Keratinocyte (primary cell): ENCODE results near the gene RANBP17. TPM values are rescaled to one million over a fixed set of nuclear protein-coding genes. Genes with fewer than 3 reads are reported as not detected.

Source experiments
- DNase-seq: peaks from one replicate; pipeline ENCODE4 v3.0.0-alpha.2; 2011; ENCODE audit warnings: low read depth, missing footprints, low spot score
- FAIRE-seq: peaks from 2 replicates; lab custom pipeline; 2011; peaks lifted over from hg19 to GRCh38; lab: Jason Lieb, UNC
- H2AFZ ChIP-seq: 2 replicates; pipeline ENCODE4 v1.6.0; 2012; ENCODE audit warnings: low read length, control low read depth, inconsistent platforms; ENCODE audit not compliant: control insufficient read depth
- H3K27ac ChIP-seq: 2 replicates; pipeline ENCODE4 v1.5.1; 2011; ENCODE audit warnings: low read length; ENCODE audit not compliant: control insufficient read depth, insufficient read depth
- H3K27me3 ChIP-seq: 3 replicates; pipeline ENCODE4 v1.6.0; 2011; ENCODE audit warnings: low read length; ENCODE audit not compliant: control insufficient read depth, insufficient read depth; ENCODE audit errors: extremely low read depth
- H3K36me3 ChIP-seq, 2 experiments: 2 replicates in 1 of 2; 3 replicates in 1 of 2; pipeline ENCODE4 v1.5.1; 2011; ENCODE audit warnings: low read length in 2 of 2, mild to moderate bottlenecking in 1 of 2; ENCODE audit not compliant: control insufficient read depth in 2 of 2, insufficient read depth in 2 of 2; ENCODE audit errors: extremely low read depth in 1 of 2
- H3K4me1 ChIP-seq: 3 replicates; pipeline ENCODE4 v1.5.1; 2011; ENCODE audit warnings: low read length; ENCODE audit not compliant: control insufficient read depth, insufficient read depth; ENCODE audit errors: extremely low read depth
- H3K4me2 ChIP-seq: 3 replicates; pipeline ENCODE4 v1.6.0; 2011; ENCODE audit warnings: low read depth, low read length; ENCODE audit not compliant: control insufficient read depth, insufficient read depth; ENCODE audit errors: extremely low read depth
- H3K4me3 ChIP-seq, 3 experiments: fragments of 200-600 bp in 1 of 3; sonication (generic) in 1 of 3; 2 replicates in 2 of 3; 3 replicates in 1 of 3; pipeline ENCODE4 v1.5.1; 2011 to 2016; ENCODE audit warnings: low read length in 3 of 3, mild to moderate bottlenecking in 3 of 3, control low read depth in 2 of 3, inconsistent platforms in 1 of 3, low read depth in 1 of 3, mixed read lengths in 1 of 3, mixed run types in 1 of 3, moderate library complexity in 1 of 3; ENCODE audit not compliant: control insufficient read depth in 2 of 3, insufficient read depth in 2 of 3; ENCODE audit errors: extremely low read depth in 1 of 3
- H3K79me2 ChIP-seq: 2 replicates; pipeline ENCODE4 v1.6.0; 2012; ENCODE audit warnings: low read length; ENCODE audit not compliant: control insufficient read depth, insufficient read depth
- H3K9ac ChIP-seq: 3 replicates; pipeline ENCODE4 v1.6.0; 2011; ENCODE audit warnings: low read length; ENCODE audit not compliant: control insufficient read depth, insufficient read depth; ENCODE audit errors: extremely low read depth
- H3K9me1 ChIP-seq: 3 replicates; pipeline ENCODE4 v1.6.0; 2011; ENCODE audit warnings: low read length; ENCODE audit not compliant: control insufficient read depth, insufficient read depth; ENCODE audit errors: extremely low read depth
- H3K9me3 ChIP-seq: 2 replicates; pipeline ENCODE4 v1.5.1; 2012; ENCODE audit warnings: low read depth, low read length; ENCODE audit not compliant: control insufficient read depth
- H4K20me1 ChIP-seq: 3 replicates; pipeline ENCODE4 v1.6.0; 2011; ENCODE audit warnings: low read length; ENCODE audit not compliant: control insufficient read depth, insufficient read depth; ENCODE audit errors: extremely low read depth
- CTCF ChIP-seq, 3 experiments: IDR thresholded peaks in 1 of 3; conservative IDR thresholded peaks in 1 of 3; optimal IDR thresholded peaks in 1 of 3; 2 replicates in 2 of 3; 3 replicates in 1 of 3; pipeline versions ENCODE3 to v1.5.1; 2011; ENCODE audit warnings: low read length in 3 of 3, mild to moderate bottlenecking in 3 of 3, moderate library complexity in 2 of 3, control low read depth in 1 of 3, inconsistent platforms in 1 of 3; ENCODE audit not compliant: insufficient read depth in 2 of 3; ENCODE audit errors: extremely low read depth in 1 of 3
- EZH2 ChIP-seq: IDR thresholded peaks from one replicate; pipeline ENCODE4 v1.6.1; 2012; ENCODE audit warnings: inconsistent platforms, mild to moderate bottlenecking, low read length, moderate library complexity
- dilution Hi-C: fragments of 300-500 bp; cut with MboI; formaldehyde crosslinking; loops from one replicate; pipeline ENCODE4 v1.7.0; 2020; ENCODE audit warnings: low sequenced_read_pairs; ENCODE audit not compliant: extremely low pct_ligation_motif_present
- polyA plus RNA-seq, 5 experiments: library from polyadenylated mRNA; depleted of rRNA in 3 of 5; stranded (reverse) in 3 of 5; stranded (forward) in 1 of 5; unstranded in 1 of 5; fragments of >200 nt; gene quantifications; 1 replicate in 1 of 5; 2 replicates in 3 of 5; 3 replicates in 1 of 5; pipeline versions ENCODE4 v1.2.1 to v1.2.3, GENCODE V29; 2011 to 2012; ENCODE audit warnings: missing spikeins in 2 of 5, low read depth in 1 of 5, low replicate concordance in 1 of 5

RANBP17 gene
- polyA plus RNA-seq, 1 donor (not counting 4 experiments of a cell fraction or from before 2014, with no cell fraction given), result 0.97 TPM

GRCh38 chr5:171102877-171103610 lies 241.2 kb downstream of the RANBP17 start:
- H3K9me3 ChIP-seq, result no peaks in the 10 kb centered on the region
- no peaks in the 10 kb centered on the region for H4K20me1 ChIP-seq
- no peak overlapping the region for H3K4me2 ChIP-seq
- no peak overlapping the region for H3K9ac ChIP-seq
- no peak overlapping the region for H3K27ac ChIP-seq
- no peak overlapping the region for H2AFZ ChIP-seq
- no peaks in the 10 kb centered on the region for H3K4me1 ChIP-seq
- H3K79me2 ChIP-seq, result no peaks in the 10 kb centered on the region
- H3K9me1 ChIP-seq, result no peaks in the 10 kb centered on the region
- DNase-seq (no peak), FAIRE-seq (no peak)
- TF ChIP-seq CTCF (optimal IDR thresholded peaks at IDR 0.05 in 1 of 3, IDR thresholded peaks at IDR 0.05 in 1 of 3, conservative IDR thresholded peaks at IDR 0.05 in 1 of 3; ENCODE audit: extremely low read depth in 1 of 3, insufficient read depth in 2 of 3, low read length in 3 of 3), result no peak
- TF ChIP-seq EZH2, result no peak
- no peaks in the 10 kb centered on the region for H3K36me3 ChIP-seq
- no peak overlapping the region for H3K4me3 ChIP-seq
- dilution Hi-C loops, result no loop called here
- no peaks in the 10 kb centered on the region for H3K27me3 ChIP-seq

- no peaks in the 10 kb centered on the region for H3K79me2 ChIP-seq
- DNase-seq (no peak), FAIRE-seq (no peak)
- TF ChIP-seq CTCF (optimal IDR thresholded peaks at IDR 0.05 in 1 of 3, IDR thresholded peaks at IDR 0.05 in 1 of 3, conservative IDR thresholded peaks at IDR 0.05 in 1 of 3; ENCODE audit: extremely low read depth in 1 of 3, insufficient read depth in 2 of 3, low read length in 3 of 3), result no peak
- no peak for TF ChIP-seq EZH2
- no peak overlapping the region for H3K4me2 ChIP-seq
- no peaks in the 10 kb centered on the region for H3K9me3 ChIP-seq
- H3K4me3 ChIP-seq, result no peak overlapping the region
- H3K27me3 ChIP-seq, result no peaks in the 10 kb centered on the region
- dilution Hi-C loops, result no loop called here
- no peaks in the 10 kb centered on the region for H4K20me1 ChIP-seq
- no peaks in the 10 kb centered on the region for H3K36me3 ChIP-seq
- no peaks in the 10 kb centered on the region for H3K4me1 ChIP-seq
- no peak overlapping the region for H2AFZ ChIP-seq
- no peaks in the 10 kb centered on the region for H3K9me1 ChIP-seq
- H3K27ac ChIP-seq, result no peak overlapping the region
- no peak overlapping the region for H3K9ac ChIP-seq
Measured at GRCh38 chr5:171107669-171108068, 245.9 kb downstream of the RANBP17 start.
